H9 (cell line): ENCODE data around the gene EPS8. TPM values are rescaled to one million over a fixed set of nuclear protein-coding genes. Genes with fewer than 3 reads are reported as not detected.
"Not testable (repeated sequence)": the region's sequence is repeated elsewhere in the genome, so short reads cannot be mapped to it uniquely, and the experiment has no call there.

Experiments
- DNase-seq: peaks from one replicate; pipeline ENCODE4 v3.0.0-alpha.2; 2017
- H2AFZ ChIP-seq: one replicate; pipeline ENCODE4 v1.6.1; 2013; ENCODE audit warnings: mild to moderate bottlenecking, low read length, control low read depth, moderate library complexity
- H2AK5ac ChIP-seq: 2 replicates; pipeline ENCODE4 v1.6.1; 2013; ENCODE audit warnings: low read length, control low read depth, mixed read lengths; ENCODE audit not compliant: insufficient read length
- H2BK120ac ChIP-seq: one replicate; pipeline ENCODE4 v1.6.1; 2013; ENCODE audit warnings: low read depth, mild to moderate bottlenecking, low read length, control low read depth, inconsistent platforms; ENCODE audit not compliant: poor library complexity, severe bottlenecking
- H2BK12ac ChIP-seq: 2 replicates; pipeline ENCODE4 v1.6.1; 2013; ENCODE audit warnings: low read length, control low read depth, mixed read lengths, low read depth; ENCODE audit not compliant: insufficient read length
- H2BK15ac ChIP-seq: 2 replicates; pipeline ENCODE4 v1.6.1; 2013; ENCODE audit warnings: low read depth, low read length, control low read depth
- H2BK20ac ChIP-seq: one replicate; pipeline ENCODE4 v1.6.1; 2013; ENCODE audit warnings: low read depth, mild to moderate bottlenecking, low read length, control low read depth, inconsistent platforms; ENCODE audit not compliant: poor library complexity, severe bottlenecking
- H2BK5ac ChIP-seq: 2 replicates; pipeline ENCODE4 v1.6.1; 2013; ENCODE audit warnings: low read length, control low read depth, mixed read lengths; ENCODE audit not compliant: insufficient read length
- H3K14ac ChIP-seq: 2 replicates; pipeline ENCODE4 v1.6.1; 2013; ENCODE audit warnings: low read length, control low read depth; ENCODE audit not compliant: insufficient read depth
- H3K18ac ChIP-seq: 2 replicates; pipeline ENCODE4 v1.6.1; 2013; ENCODE audit warnings: low read depth, mild to moderate bottlenecking, mixed read lengths, low read length, control low read depth; ENCODE audit not compliant: insufficient read length
- H3K23ac ChIP-seq: 2 replicates; pipeline ENCODE4 v1.6.1; 2013; ENCODE audit warnings: low read length, control low read depth, mixed read lengths, low read depth; ENCODE audit not compliant: insufficient read length
- H3K23me2 ChIP-seq: 2 replicates; pipeline ENCODE4 v1.6.1; 2013; ENCODE audit warnings: low read depth, mild to moderate bottlenecking, mixed read lengths, low read length, control low read depth; ENCODE audit not compliant: insufficient read length, poor library complexity, severe bottlenecking
- H3K27ac ChIP-seq: 2 replicates; pipeline ENCODE4 v1.5.1; 2013; ENCODE audit warnings: low read length, control low read depth, mixed read lengths, low read depth; ENCODE audit not compliant: insufficient read length
- H3K27me3 ChIP-seq: 2 replicates; pipeline ENCODE4 v1.6.1; 2013; ENCODE audit warnings: low read length, control low read depth, inconsistent platforms; ENCODE audit not compliant: insufficient read depth
- H3K4ac ChIP-seq: 2 replicates; pipeline ENCODE4 v1.6.1; 2013; ENCODE audit warnings: low read depth, mild to moderate bottlenecking, control low read depth, inconsistent platforms, low read length, moderate library complexity
- H3K4me1 ChIP-seq: 2 replicates; pipeline ENCODE4 v1.6.1; 2013; ENCODE audit warnings: low read length, control low read depth, inconsistent platforms; ENCODE audit not compliant: insufficient read depth
- H3K4me2 ChIP-seq: 2 replicates; pipeline ENCODE4 v1.6.1; 2013; ENCODE audit warnings: low read length, control low read depth, mixed read lengths; ENCODE audit not compliant: insufficient read length, insufficient read depth
- H3K56ac ChIP-seq: 2 replicates; pipeline ENCODE4 v1.6.1; 2013; ENCODE audit warnings: low read depth, mild to moderate bottlenecking, mixed read lengths, low read length, control low read depth; ENCODE audit not compliant: insufficient read length
- H3K79me1 ChIP-seq: 2 replicates; pipeline ENCODE4 v1.6.1; 2013; ENCODE audit warnings: low read depth, mild to moderate bottlenecking, moderate library complexity, low read length, control low read depth, inconsistent platforms; ENCODE audit not compliant: insufficient read depth, poor library complexity, severe bottlenecking
- H3K79me2 ChIP-seq: 2 replicates; pipeline ENCODE4 v1.6.1; 2013; ENCODE audit warnings: low read length, control low read depth, inconsistent platforms; ENCODE audit not compliant: insufficient read depth
- H3K9ac ChIP-seq: 2 replicates; pipeline ENCODE4 v1.6.1; 2013; ENCODE audit warnings: low read length, control low read depth, mixed read lengths; ENCODE audit not compliant: insufficient read length; ENCODE audit errors: extremely low read depth
- H3K9me3 ChIP-seq: one replicate; pipeline ENCODE4 v1.6.1; 2013; ENCODE audit warnings: low read depth, low read length, inconsistent platforms; ENCODE audit not compliant: control insufficient read depth
- H3T11ph ChIP-seq: one replicate; pipeline ENCODE4 v1.6.1; 2013; ENCODE audit warnings: mild to moderate bottlenecking, low read length, control low read depth, inconsistent platforms
- H4K20me1 ChIP-seq: one replicate; pipeline ENCODE4 v1.6.1; 2013; ENCODE audit not compliant: control insufficient read depth, insufficient read length, insufficient read depth
- H4K5ac ChIP-seq: 2 replicates; pipeline ENCODE4 v1.6.1; 2013; ENCODE audit warnings: low read depth, mild to moderate bottlenecking, mixed read lengths, low read length, control low read depth; ENCODE audit not compliant: insufficient read length
- H4K8ac ChIP-seq: replicated peaks from 2 replicates; pipeline ENCODE4 v1.6.1; 2013; ENCODE audit warnings: low read length, control low read depth, mixed read lengths, low read depth; ENCODE audit not compliant: insufficient read length
- H4K91ac ChIP-seq: 2 replicates; pipeline ENCODE4 v1.6.1; 2013; ENCODE audit warnings: low read depth, mild to moderate bottlenecking, moderate library complexity, mixed read lengths, low read length, control low read depth; ENCODE audit not compliant: insufficient read length
- H3K27ac Mint-ChIP-seq, 3 experiments: 2 replicates in 2 of 3; 3 replicates in 1 of 3; pipeline ENCODE4 v1.8.0; 2020 to 2021; ENCODE audit warnings: mixed read lengths in 3 of 3, mild to moderate bottlenecking in 1 of 3, moderate library complexity in 1 of 3
- H3K27me3 Mint-ChIP-seq: 2 replicates; pipeline ENCODE4 v1.8.0; 2021; ENCODE audit warnings: low read depth, mild to moderate bottlenecking, moderate library complexity, mixed read lengths
- H3K36me3 Mint-ChIP-seq, 3 experiments: 2 replicates in 2 of 3; 3 replicates in 1 of 3; pipeline ENCODE4 v1.8.0; 2020 to 2021; ENCODE audit warnings: low read depth in 3 of 3, mixed read lengths in 3 of 3; ENCODE audit not compliant: insufficient read depth in 1 of 3
- H3K4me1 Mint-ChIP-seq, 2 experiments: 2 replicates each; pipeline ENCODE4 v1.8.0; 2020; ENCODE audit warnings: mixed read lengths in 2 of 2
- H3K4me3 Mint-ChIP-seq, 2 experiments: 2 replicates in 1 of 2; 3 replicates in 1 of 2; pipeline ENCODE4 v1.8.0; 2020 to 2021; ENCODE audit warnings: mild to moderate bottlenecking in 2 of 2, mixed read lengths in 2 of 2, moderate library complexity in 1 of 2
- H3K9me3 Mint-ChIP-seq, 2 experiments: 2 replicates in 1 of 2; 3 replicates in 1 of 2; pipeline ENCODE4 v1.8.0; 2020; ENCODE audit warnings: mild to moderate bottlenecking in 2 of 2, mixed read lengths in 2 of 2, moderate library complexity in 1 of 2
- CTCF ChIP-seq: fragments of 200-600 bp; sonication (generic); conservative IDR thresholded peaks from 3 replicates; pipeline ENCODE4 v1.8.0; 2021; ENCODE audit warnings: antibody characterized with exemption, mild to moderate bottlenecking
- WGBS: extraction: QIAGEN DNeasy Blood & Tissue Kit; methylation state at CpG from one replicate; pipeline ENCODE4 v1.1.7; 2013; ENCODE audit warnings: missing lambda C conversion rate, low lambda C conversion rate, mixed read lengths; ENCODE audit not compliant: insufficient read length; ENCODE audit errors: extremely low coverage; 5-methylcytosine and 5-hydroxymethylcytosine counted together
- total RNA-seq: library from RNA; stranded (reverse); gene quantifications from 2 replicates; pipeline ENCODE4 v1.2.1, GENCODE V29; 2021

The EPS8 gene
- total RNA-seq, 1 experiment from 2014 or later, result 2.2 TPM

- WGBS, result no CpG with 5 or more reads among the region's 1 CpG
- Histone ChIP-seq H3K27me3 (no peaks in the 10 kb centered on the region), H2BK20ac (no peak overlapping the region), H3T11ph (no peak overlapping the region), H3K9me3 (no peaks in the 10 kb centered on the region), H4K91ac (no peak overlapping the region), H2AFZ (no peak overlapping the region), H4K8ac (no peak overlapping the region), H3K56ac (no peak overlapping the region), H3K23ac (no peak overlapping the region), H3K4ac (no peak overlapping the region), H2BK15ac (no peak overlapping the region), H2BK120ac (no peak overlapping the region), H3K9ac (no peak overlapping the region), H3K79me1 (no peaks in the 10 kb centered on the region), H3K27ac (no peak overlapping the region), H2BK5ac (no peak overlapping the region), H4K20me1 (no peaks in the 10 kb centered on the region), H3K14ac (no peak overlapping the region), H2AK5ac (no peak overlapping the region), H3K4me1 (no peaks in the 10 kb centered on the region), H3K23me2 (no peaks in the 10 kb centered on the region), H4K5ac (no peak overlapping the region), H2BK12ac (no peak overlapping the region), H3K79me2 (no peaks in the 10 kb centered on the region), H3K18ac (no peak overlapping the region), H3K4me2 (no peak overlapping the region)
- DNase-seq, result no peak
- Mint-ChIP-seq H3K9me3 (no peaks in the 10 kb centered on the region), H3K4me3 (no peak overlapping the region), H3K27ac (no peak overlapping the region), H3K4me1 (peaks cover 12 to 16% of the 10 kb centered on the region in 2 experiments), H3K36me3 (no peaks in the 10 kb centered on the region), H3K27me3 (no peaks in the 10 kb centered on the region)
- no peak for TF ChIP-seq CTCF
Measured at GRCh38 chr12:15763328-15763727, 25.9 kb downstream of the EPS8 start.

- H3K79me1 ChIP-seq, H2BK15ac ChIP-seq, H3K79me2 ChIP-seq, H3K9me3 Mint-ChIP-seq, H3K23me2 ChIP-seq, H3K4me1 ChIP-seq, H3K4me2 ChIP-seq, H2BK5ac ChIP-seq, H3K27ac Mint-ChIP-seq, H4K91ac ChIP-seq, DNase-seq, H2BK12ac ChIP-seq, H3K27ac ChIP-seq, H3K27me3 ChIP-seq, H3K56ac ChIP-seq, H3K4ac ChIP-seq, H3K27me3 Mint-ChIP-seq, H3K9me3 ChIP-seq, H3K36me3 Mint-ChIP-seq, H3K9ac ChIP-seq, H3K4me3 Mint-ChIP-seq, H2AFZ ChIP-seq, H3T11ph ChIP-seq, H4K20me1 ChIP-seq, H3K14ac ChIP-seq, H2BK120ac ChIP-seq, H4K5ac ChIP-seq, H2AK5ac ChIP-seq, H2BK20ac ChIP-seq, H4K8ac ChIP-seq, H3K18ac ChIP-seq, H3K23ac ChIP-seq: not testable (repeated sequence)
- WGBS, result no CpG with 5 or more reads among the region's 7 CpGs
- peaks cover 12 to 16% of the 10 kb centered on the region in 2 experiments for H3K4me1 Mint-ChIP-seq
Measured at GRCh38 chr12:15762162-15762561, 27.0 kb downstream of the EPS8 start.
